ENCODE results near the gene IL10RB.

The IL10RB gene

DNA sequence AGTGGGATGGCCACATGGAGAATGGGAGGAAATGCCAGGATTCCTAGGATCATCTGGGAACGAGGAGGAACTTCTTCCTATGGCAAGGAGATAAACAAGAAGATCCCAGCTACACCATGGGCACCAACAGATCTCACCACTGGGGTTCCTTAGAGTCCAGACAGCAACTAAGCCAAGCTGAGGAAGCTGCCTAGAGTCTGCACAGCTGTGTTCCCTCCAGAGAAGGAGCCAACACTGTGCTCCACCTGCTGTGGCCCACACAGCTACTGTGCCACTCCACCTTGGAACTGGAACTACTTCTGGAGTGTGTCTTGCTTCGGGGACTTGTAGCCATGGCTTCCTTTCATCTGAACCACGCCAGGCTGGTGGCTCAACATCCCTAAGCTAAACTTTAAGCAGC, 64.6 kb downstream of the IL10RB start:
- no peak for ATAC-seq
- TF ChIP-seq TCF4 (CRISPR knock-in tag; IDR thresholded peaks at IDR 0.05; ENCODE audit: borderline replicate concordance) = no peak
- TF ChIP-seq BACH2 (CRISPR knock-in tag; IDR thresholded peaks at IDR 0.05; ENCODE audit: borderline replicate concordance) = no peak
- TF ChIP-seq ISL1 (CRISPR knock-in tag; IDR thresholded peaks at IDR 0.05) = no peak
- TF ChIP-seq SNAI2 (CRISPR knock-in tag; IDR thresholded peaks at IDR 0.05) = no peak
- no peak for TF ChIP-seq ARNTL (CRISPR knock-in tag; IDR thresholded peaks at IDR 0.05; ENCODE audit: borderline replicate concordance, low read depth)

DNA sequence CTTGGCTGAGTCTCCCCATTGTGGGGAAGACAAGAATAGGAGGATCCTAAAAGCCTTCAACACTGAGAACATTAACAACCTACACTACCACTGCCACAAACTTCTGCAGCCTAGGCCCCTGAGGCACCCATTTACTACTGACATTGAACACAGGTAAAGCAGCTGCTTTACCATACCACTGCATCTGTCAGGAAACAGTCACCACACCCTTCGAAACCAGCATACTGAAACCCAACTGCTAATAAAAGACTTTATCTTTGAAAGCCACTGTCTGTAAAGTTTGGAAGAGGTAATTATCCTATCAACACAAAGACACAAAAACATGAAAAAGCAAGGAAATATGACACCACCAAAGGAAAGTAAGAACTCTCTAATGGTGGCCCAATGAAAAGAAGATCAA, 66.0 kb downstream of the IL10RB start:
- TF ChIP-seq, protein P1, sequence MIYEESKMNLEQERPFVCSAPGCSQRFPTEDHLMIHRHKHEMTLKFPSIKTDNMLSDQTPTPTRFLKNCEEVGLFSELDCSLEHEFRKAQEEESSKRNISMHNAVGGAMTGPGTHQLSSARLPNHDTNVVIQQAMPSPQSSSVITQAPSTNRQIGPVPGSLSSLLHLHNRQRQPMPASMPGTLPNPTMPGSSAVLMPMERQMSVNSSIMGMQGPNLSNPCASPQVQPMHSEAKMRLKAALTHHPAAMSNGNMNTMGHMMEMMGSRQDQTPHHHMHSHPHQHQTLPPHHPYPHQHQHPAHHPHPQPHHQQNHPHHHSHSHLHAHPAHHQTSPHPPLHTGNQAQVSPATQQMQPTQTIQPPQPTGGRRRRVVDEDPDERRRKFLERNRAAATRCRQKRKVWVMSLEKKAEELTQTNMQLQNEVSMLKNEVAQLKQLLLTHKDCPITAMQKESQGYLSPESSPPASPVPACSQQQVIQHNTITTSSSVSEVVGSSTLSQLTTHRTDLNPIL (CRISPR knock-in tag; IDR thresholded peaks at IDR 0.05; ENCODE audit: low read depth) = no peak
- TF ChIP-seq CSDC2 (CRISPR knock-in tag; IDR thresholded peaks at IDR 0.05) (no peak), ZNF565 (CRISPR knock-in tag; conservative IDR thresholded peaks at IDR 0.05; ENCODE audit: low read depth) (no peak), ZFP30 (CRISPR knock-in tag; IDR thresholded peaks at IDR 0.05) (no peak), ZFP3 (CRISPR knock-in tag; IDR thresholded peaks at IDR 0.05) (no peak), TOX (CRISPR knock-in tag; IDR thresholded peaks at IDR 0.05; ENCODE audit: borderline replicate concordance) (no peak), PPARA (CRISPR knock-in tag; IDR thresholded peaks at IDR 0.05; ENCODE audit: borderline replicate concordance) (no peak), ZNF70 (CRISPR knock-in tag; IDR thresholded peaks at IDR 0.05) (no peak), ISL1 (CRISPR knock-in tag; IDR thresholded peaks at IDR 0.05) (no peak), SNAI2 (CRISPR knock-in tag; IDR thresholded peaks at IDR 0.05) (no peak)
- TF ChIP-seq, protein P2, sequence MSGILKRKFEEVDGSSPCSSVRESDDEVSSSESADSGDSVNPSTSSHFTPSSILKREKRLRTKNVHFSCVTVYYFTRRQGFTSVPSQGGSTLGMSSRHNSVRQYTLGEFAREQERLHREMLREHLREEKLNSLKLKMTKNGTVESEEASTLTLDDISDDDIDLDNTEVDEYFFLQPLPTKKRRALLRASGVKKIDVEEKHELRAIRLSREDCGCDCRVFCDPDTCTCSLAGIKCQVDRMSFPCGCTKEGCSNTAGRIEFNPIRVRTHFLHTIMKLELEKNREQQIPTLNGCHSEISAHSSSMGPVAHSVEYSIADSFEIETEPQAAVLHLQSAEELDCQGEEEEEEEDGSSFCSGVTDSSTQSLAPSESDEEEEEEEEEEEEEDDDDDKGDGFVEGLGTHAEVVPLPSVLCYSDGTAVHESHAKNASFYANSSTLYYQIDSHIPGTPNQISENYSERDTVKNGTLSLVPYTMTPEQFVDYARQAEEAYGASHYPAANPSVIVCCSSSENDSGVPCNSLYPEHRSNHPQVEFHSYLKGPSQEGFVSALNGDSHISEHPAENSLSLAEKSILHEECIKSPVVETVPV (CRISPR knock-in tag; IDR thresholded peaks at IDR 0.05) = no peak
- no peak for ATAC-seq

DNA sequence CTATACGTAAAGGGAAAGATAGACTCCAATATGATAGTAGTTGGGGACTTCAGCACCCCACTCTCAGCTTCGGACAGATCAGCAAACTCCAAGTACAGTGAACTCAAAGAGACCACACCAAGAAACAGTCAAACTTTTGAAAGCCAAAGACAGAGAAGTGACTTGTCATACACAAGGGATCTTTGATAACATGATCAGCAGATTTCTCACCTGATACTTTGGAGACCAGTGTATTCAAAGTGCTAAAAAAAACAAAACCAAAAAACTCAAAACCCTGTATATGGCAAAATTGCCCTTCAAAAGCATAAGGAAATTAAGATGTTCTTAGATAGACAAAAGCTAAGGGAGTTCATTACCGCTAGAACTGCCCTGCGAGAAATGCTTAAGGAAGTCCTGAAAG, 68.0 kb downstream of the IL10RB start:
- TF ChIP-seq ARNTL (CRISPR knock-in tag; IDR thresholded peaks at IDR 0.05; ENCODE audit: borderline replicate concordance, low read depth) = no peak
- TF ChIP-seq, protein P3, sequence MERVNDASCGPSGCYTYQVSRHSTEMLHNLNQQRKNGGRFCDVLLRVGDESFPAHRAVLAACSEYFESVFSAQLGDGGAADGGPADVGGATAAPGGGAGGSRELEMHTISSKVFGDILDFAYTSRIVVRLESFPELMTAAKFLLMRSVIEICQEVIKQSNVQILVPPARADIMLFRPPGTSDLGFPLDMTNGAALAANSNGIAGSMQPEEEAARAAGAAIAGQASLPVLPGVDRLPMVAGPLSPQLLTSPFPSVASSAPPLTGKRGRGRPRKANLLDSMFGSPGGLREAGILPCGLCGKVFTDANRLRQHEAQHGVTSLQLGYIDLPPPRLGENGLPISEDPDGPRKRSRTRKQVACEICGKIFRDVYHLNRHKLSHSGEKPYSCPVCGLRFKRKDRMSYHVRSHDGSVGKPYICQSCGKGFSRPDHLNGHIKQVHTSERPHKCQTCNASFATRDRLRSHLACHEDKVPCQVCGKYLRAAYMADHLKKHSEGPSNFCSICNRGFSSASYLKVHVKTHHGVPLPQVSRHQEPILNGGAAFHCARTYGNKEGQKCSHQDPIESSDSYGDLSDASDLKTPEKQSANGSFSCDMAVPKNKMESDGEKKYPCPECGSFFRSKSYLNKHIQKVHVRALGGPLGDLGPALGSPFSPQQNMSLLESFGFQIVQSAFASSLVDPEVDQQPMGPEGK (CRISPR knock-in tag; IDR thresholded peaks at IDR 0.05; ENCODE audit: borderline replicate concordance) = no peak
- TF ChIP-seq SNAI2 (CRISPR knock-in tag; IDR thresholded peaks at IDR 0.05) = no peak
- TF ChIP-seq RARB (CRISPR knock-in tag; IDR thresholded peaks at IDR 0.05) = no peak
- TF ChIP-seq, protein P1 (CRISPR knock-in tag; IDR thresholded peaks at IDR 0.05; ENCODE audit: low read depth) = no peak
- TF ChIP-seq, protein P4, sequence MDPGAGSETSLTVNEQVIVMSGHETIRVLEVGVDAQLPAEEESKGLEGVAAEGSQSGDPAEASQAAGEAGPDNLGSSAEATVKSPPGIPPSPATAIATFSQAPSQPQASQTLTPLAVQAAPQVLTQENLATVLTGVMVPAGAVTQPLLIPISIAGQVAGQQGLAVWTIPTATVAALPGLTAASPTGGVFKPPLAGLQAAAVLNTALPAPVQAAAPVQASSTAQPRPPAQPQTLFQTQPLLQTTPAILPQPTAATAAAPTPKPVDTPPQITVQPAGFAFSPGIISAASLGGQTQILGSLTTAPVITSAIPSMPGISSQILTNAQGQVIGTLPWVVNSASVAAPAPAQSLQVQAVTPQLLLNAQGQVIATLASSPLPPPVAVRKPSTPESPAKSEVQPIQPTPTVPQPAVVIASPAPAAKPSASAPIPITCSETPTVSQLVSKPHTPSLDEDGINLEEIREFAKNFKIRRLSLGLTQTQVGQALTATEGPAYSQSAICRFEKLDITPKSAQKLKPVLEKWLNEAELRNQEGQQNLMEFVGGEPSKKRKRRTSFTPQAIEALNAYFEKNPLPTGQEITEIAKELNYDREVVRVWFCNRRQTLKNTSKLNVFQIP (CRISPR knock-in tag; IDR thresholded peaks at IDR 0.05; ENCODE audit: borderline replicate concordance, low read depth) = no peak
- TF ChIP-seq ZFP30 (CRISPR knock-in tag; IDR thresholded peaks at IDR 0.05) = no peak
- no peak for ATAC-seq

DNA sequence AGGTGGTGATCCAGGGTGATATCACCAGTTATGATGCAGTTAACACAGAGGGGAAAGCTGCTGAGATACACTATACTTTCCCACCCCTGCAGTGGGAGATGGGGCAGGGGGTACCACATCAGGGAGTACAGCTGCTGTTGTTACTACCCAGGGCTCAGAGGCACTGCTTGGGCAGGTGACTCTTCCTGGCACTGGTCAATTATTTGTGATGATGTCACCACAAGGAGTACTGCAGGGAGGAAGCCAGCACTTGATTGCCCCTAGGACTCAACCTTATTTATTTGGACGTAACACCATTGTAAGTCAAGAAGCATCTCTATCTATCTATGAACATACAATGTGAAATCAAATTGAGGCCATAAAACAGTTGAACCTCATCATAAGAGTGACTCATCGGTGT, 68.7 kb downstream of the IL10RB start:
- TF ChIP-seq BACH2 (CRISPR knock-in tag; IDR thresholded peaks at IDR 0.05; ENCODE audit: borderline replicate concordance) (no peak), ZC3H10 (CRISPR knock-in tag; IDR thresholded peaks at IDR 0.05) (no peak), ZFP30 (CRISPR knock-in tag; IDR thresholded peaks at IDR 0.05) (no peak), GLIS3 (CRISPR knock-in tag; IDR thresholded peaks at IDR 0.05) (no peak), ARNTL (CRISPR knock-in tag; IDR thresholded peaks at IDR 0.05; ENCODE audit: borderline replicate concordance, low read depth) (no peak), PPARA (CRISPR knock-in tag; IDR thresholded peaks at IDR 0.05; ENCODE audit: borderline replicate concordance) (no peak)
- TF ChIP-seq, protein P5, sequence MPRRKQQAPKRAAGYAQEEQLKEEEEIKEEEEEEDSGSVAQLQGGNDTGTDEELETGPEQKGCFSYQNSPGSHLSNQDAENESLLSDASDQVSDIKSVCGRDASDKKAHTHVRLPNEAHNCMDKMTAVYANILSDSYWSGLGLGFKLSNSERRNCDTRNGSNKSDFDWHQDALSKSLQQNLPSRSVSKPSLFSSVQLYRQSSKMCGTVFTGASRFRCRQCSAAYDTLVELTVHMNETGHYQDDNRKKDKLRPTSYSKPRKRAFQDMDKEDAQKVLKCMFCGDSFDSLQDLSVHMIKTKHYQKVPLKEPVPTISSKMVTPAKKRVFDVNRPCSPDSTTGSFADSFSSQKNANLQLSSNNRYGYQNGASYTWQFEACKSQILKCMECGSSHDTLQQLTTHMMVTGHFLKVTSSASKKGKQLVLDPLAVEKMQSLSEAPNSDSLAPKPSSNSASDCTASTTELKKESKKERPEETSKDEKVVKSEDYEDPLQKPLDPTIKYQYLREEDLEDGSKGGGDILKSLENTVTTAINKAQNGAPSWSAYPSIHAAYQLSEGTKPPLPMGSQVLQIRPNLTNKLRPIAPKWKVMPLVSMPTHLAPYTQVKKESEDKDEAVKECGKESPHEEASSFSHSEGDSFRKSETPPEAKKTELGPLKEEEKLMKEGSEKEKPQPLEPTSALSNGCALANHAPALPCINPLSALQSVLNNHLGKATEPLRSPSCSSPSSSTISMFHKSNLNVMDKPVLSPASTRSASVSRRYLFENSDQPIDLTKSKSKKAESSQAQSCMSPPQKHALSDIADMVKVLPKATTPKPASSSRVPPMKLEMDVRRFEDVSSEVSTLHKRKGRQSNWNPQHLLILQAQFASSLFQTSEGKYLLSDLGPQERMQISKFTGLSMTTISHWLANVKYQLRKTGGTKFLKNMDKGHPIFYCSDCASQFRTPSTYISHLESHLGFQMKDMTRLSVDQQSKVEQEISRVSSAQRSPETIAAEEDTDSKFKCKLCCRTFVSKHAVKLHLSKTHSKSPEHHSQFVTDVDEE (CRISPR knock-in tag; IDR thresholded peaks at IDR 0.05) = no peak
- TF ChIP-seq, protein P4 (CRISPR knock-in tag; IDR thresholded peaks at IDR 0.05; ENCODE audit: borderline replicate concordance, low read depth) = no peak
- ATAC-seq = no peak

Measured in SK-N-SH treated with all-trans-retinoic acid at 6 μM for 48 hours (cell line).